Hepatocyte (in vitro differentiated cells): ENCODE data around the gene POLK.

Experiments
- EZH2 ChIP-seq: fragments of 200-600 bp; sonication (generic); IDR thresholded peaks from 2 replicates; pipeline ENCODE4 v1.6.1; 2016; ENCODE audit warnings: antibody characterized with exemption, mild to moderate bottlenecking, borderline replicate concordance
- EZH2phosphoT487 ChIP-seq: fragments of 200-600 bp; sonication (generic); IDR thresholded peaks from one replicate; pipeline ENCODE4 v1.6.1; 2018; ENCODE audit warnings: antibody characterized with exemption, mild to moderate bottlenecking, low read depth, moderate library complexity; ENCODE audit not compliant: unreplicated experiment, severe bottlenecking
- TF ChIP-seq, protein P1 (sequence below): fragments of 200-600 bp; sonication (generic); IDR thresholded peaks from 2 replicates; pipeline ENCODE4 v1.5.1; 2016; ENCODE audit warnings: antibody characterized with exemption, mild to moderate bottlenecking; ENCODE audit not compliant: poor library complexity

DNA sequence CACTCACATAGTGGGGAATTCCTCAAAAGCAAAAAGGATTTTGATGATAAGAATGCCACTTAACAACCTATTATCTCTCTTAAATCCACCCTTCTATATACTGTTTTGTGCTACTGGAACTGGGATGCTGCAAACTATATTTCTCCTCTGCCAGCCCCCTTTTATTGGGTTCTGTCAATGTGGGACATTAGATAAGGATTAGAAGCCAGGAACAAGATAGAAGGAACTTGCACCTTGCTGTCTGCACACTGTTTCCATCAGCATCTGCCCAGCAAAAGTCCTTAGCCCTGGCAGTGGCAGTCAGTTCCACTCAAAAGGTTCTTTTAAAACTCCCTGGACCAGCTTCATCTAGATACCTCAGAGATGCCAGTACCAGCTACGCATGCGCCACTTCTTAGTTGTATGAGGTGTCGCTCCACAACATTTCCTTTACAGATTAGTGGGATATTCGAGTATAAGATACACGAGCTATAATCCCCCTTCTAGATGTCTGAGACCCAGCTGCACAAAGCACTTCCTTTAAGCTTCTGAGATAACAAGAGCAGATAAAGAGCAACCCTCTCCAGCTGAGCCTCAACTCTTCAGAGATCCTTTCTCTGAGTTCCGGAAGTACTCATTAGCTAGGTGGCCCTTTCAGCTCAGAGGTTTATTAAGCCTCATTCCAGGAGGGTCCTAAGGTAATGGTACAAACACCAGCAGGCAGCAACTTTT is 45.5 kb upstream of the POLK start:
- TF ChIP-seq, protein P1, sequence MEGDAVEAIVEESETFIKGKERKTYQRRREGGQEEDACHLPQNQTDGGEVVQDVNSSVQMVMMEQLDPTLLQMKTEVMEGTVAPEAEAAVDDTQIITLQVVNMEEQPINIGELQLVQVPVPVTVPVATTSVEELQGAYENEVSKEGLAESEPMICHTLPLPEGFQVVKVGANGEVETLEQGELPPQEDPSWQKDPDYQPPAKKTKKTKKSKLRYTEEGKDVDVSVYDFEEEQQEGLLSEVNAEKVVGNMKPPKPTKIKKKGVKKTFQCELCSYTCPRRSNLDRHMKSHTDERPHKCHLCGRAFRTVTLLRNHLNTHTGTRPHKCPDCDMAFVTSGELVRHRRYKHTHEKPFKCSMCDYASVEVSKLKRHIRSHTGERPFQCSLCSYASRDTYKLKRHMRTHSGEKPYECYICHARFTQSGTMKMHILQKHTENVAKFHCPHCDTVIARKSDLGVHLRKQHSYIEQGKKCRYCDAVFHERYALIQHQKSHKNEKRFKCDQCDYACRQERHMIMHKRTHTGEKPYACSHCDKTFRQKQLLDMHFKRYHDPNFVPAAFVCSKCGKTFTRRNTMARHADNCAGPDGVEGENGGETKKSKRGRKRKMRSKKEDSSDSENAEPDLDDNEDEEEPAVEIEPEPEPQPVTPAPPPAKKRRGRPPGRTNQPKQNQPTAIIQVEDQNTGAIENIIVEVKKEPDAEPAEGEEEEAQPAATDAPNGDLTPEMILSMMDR, result no peak
- TF ChIP-seq EZH2 (no peak), EZH2phosphoT487 (no peak)
